Stimulated activated CD4-positive, alpha-beta T cell treated with anti-CD3 and anti-CD28 coated beads, TNF-alpha, amount 100 ng/mL, for 4 hours (primary cell): Measurements from ENCODE around the gene UNC93A.
"Not testable (repeated sequence)": the region's sequence is repeated elsewhere in the genome, so short reads cannot be mapped to it uniquely, and the experiment has no call there.

ENCODE experiments used
- DNase-seq, 3 experiments: peaks; one replicate each; pipeline ENCODE4 v3.0.0-alpha.2; 2020; ENCODE audit warnings: low read depth in 3 of 3

UNC93A gene

DNA sequence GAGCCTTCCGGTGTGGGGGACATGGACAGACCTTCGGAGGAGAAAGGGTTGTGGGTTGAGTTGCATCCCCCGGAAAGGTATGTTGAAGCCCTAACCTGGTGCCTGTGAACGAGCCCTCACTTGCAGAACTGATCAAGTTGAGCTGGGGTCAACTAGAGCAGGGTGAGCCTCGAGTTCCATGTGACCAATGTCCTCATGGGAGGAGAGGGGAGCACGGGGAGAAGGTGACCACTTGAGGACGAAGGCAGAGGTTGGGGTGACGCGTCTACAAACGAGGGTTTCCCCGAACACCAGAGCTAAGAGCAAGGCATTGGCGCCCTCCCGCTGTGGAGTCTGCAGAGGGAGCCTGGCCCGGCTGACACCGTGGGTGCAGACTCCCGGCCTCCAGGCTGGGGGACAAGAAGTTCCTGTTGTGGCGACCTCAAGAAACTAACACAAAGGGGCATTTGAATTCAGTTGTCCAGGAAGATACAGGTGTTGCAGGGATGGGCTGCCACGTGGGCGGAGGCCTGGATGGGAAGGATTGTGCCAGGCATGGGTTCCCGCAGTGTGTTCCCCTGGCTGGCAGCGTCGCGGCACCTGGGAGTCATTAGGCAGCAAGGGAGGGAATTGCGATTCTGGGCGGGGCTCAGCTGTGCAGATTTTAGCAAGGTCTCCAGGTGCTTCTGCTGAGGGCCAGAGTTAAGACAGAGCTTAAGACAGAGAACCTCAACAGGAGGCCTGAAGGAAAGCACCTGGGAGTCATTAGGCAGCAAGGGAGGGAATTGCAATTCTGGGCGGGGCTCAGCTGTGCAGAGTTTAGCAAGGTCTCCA lies 20.4 kb upstream of the UNC93A start:
- DNase-seq, result no peak

DNA sequence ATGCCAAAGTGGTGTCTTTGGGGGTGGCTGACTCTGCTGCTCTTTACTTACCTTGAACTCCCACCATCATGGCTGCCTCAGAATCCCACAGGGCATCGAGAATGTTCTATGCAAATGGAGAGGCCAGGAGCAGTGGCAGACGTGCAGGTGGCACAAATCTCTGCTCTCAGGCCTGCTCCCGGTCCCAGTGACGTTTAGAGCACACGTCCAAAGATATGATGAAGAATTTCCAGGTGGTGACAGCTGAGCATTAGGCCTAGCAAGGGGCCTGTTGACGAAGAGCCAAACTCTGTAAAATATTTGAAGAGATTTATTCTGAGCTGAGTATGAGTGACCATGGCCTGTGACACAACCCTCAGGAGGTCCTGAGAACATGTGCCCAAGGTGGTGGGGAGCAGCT lies 19.0 kb upstream of the UNC93A start:
- DNase-seq, result no peak

DNA sequence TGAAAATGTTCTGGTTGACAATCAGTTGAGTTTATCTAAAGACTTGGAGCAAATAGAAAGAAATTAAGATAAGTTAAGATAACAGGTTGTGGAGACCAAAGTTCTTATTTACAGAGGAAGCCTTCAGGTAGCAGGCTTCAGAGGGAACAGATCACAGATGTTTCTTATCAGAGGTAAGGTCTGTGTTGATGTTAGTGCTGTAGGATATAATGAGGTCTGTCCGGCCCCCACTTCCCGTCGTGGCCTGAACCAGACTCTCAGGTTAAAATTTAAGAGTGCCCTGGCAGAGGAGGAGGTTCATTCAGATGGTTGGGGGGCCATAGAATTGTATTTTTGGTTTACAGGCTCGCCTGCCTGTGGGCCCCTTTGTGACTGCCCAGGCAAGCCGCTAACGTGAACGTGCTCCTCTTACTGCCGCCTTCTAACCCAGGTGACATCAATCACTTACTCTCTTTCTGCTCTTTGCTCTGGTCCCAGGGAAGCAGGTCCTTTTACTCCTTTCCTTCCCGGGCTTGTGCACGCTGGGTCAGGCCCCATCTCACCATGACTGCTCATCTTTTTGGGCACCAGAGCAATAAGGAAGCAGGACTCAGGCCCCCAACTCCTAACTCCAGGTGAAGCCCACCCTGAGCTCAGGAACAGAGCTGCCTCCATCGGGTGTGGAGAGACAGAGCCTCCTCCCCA lies 18.3 kb upstream of the UNC93A start:
- no peak for DNase-seq

DNA sequence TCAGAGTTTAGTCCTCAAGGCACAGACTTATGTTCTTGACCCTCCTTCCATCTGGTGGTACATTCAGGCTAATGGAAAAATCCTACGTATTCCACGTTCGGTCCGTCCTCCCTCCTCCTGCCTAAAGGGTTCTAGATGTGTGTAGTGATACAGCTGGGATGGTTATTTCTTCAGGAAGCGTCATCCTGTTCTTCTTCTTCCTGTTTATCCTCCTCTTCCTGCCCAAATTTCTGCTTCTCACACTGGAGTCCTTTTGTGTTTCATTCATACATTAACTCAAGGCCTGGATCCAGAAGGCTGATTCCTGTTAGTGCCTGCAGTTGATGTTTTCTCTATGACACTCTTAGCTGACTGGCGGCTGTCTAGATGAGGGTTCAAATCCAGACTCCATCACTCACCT lies 16.8 kb upstream of the UNC93A start:
- DNase-seq, result no peak

DNA sequence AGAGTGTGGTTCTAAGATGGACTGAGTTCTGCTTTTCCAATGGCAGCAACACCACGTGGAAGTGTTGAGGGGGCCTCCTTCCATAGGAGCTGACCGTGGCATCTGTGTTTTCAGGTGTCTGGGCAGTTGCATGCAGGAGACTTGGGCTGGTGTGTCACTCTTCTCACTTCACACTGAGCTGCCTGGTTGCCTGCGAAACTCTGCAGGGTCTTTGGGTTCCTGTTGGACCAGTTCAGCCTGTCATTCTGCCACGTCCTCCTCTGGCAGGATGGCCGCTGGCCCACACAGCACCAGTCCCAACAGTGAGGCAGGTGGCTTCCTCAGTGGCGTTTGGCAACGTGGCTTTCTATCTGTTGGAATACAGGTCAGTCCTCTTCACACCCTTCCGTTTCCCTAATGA lies 16.1 kb upstream of the UNC93A start:
- no peak for DNase-seq

DNA sequence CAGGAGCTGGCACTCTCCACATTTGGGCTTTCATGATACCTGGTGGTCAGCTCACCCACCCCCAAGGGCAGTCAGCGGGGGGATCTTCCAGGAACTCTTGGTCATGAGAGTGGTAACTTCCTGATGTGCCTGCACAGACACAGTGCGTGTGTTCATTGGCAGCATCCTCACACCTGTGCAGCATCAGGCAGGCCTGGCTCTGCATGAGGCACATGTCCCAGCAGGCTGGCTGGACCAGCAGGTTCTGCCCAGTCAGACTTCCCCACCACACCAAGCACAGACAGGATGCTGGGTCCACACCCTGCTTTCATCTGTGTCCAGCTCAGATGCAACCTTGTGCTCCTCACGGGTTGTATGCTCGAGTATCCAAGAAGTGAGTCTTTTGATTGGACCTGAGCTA lies 15.7 kb upstream of the UNC93A start:
- no peak for DNase-seq

DNA sequence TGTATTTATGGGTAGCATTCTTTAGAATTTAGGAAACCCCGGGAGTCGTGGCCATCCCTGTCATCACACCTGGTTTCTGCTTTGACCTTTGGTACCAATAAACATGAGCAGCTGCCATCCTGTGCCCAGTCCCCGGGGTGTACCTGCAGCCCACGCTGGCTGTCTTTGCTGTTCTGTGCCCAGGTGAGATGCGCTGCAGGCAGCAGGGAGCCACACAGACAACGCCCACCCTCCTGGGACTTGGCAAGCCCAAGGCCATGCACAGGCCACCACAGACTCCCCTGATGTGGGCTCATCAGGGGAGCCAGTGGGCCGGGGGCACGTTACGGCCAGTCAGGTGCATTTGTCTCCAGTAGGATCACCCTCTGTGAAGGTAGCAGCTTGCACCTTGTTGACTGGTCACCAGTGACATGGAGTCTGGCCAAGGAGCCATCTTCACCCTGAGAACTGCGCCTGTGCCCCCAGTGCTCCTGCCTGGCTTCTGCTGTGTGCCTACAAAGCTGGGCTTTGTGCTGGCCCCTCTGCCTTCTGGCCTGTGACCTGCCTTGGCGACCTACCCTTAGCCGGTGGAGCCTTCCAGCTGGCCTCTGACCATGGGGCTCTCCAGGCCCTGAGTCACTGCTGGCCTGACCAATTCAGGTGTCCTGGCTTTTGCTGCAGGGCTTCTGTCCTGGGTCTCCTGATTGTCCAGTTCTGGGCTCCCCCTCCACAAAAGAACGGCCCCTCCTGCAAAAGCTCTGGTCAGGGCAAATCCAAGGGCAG lies 14.2 kb upstream of the UNC93A start:
- DNase-seq, result no peak

DNA sequence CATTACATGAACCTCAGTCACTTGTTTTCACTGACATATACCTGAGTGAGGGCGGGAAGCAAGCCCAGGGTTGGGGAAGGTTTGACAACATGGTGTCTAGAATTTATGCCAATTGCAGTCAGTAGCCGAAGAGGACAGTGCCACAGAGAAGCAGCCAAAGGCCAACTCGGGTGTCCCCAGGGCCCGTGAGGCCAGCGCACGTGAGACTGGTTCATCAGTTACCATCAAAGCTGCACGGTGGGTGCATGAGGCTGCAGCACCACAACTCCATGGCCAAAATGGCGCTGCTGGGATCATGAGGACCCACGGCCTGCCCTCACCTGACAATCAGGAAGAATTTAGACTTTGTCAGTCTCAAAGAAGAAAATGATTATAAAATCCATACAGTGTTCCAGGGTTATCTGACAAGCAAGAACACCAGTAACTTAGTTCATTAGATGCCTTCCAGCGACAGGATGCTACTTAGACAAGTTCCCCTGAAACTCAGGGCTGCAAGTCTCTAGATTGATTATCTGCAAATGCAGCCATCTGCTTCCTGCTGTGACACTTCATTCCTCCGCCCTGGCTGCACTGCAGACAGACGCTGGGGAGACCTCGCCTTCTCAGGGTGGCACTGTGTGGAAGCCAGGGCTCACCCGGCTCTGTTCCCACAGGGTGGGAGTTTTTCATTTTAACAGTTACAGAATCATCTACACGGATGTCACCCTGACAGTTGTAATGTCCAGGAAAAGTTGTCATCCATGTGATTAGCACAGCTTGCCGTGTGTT lies 12.8 kb upstream of the UNC93A start:
- not testable (repeated sequence) for DNase-seq

DNA sequence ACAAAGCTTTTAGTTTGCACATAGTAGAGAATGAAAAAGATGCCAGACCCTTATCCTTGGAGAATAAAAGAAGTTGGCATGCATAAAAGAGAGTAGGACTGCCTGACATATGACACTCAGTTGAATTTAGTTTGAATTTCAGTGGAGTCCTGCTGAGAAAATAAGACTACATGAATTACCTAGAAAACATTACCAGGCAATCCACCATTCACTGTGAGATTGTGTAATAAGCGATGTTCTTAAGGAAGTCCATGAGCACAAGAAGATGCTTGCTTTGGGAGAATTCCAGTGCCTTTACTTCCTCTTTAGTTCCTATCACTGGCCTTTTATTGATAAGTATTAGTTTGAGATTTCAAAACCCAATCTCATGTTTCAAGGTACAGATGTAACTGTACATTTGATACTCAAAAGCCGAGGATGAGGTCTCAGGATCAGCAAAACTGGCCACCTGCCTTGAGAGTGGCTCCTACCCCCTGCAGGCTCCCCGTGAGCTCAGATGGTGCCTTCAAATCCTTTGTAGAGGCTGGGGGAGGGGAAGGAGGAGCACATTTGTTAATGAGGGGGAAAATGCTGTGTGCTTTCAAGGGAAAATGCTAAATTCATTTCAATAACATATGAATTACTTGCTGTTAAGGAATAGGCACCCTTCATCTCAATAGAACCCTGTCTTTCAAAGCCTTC lies 11.2 kb upstream of the UNC93A start:
- DNase-seq, result no peak

DNA sequence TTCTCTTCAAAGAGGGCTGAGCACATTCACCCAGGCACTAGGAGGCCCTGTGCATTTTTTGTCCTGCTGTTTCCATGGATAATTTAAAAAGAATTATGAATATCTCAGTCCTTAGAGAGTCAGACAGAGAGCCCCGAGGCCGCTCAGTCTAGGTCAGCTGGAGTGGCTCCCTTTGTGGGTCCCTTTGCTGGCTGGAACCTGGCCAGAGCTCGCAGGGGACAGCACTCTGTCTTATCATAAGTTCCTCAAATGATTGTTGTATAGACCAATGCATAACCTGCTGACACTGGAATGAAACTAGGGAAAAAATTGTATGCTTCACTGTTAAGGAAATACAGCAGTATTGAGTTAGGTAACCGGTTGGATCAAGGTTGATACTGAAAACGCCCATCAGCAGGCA lies 10.6 kb upstream of the UNC93A start:
- not testable (repeated sequence) for DNase-seq

DNA sequence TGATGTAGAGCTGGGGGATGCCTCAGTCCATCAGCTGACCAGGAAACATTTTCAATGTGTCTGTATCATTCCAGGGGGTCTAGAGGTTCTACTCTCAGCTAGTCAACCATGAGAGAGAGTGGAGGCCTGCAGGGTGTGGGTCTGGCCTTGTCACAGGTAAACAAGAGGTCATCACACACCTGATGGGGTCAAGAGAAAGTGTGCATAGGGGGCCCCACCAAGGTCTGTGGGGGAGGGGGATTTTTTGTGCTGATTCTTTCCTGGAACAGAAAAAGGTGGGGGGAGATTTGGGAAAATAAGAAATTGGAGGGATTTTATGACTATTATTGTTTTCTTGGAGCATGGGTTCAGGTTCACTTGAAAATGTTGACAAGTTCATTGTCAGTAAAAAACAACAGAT lies 8.9 kb upstream of the UNC93A start:
- no peak for DNase-seq

DNA sequence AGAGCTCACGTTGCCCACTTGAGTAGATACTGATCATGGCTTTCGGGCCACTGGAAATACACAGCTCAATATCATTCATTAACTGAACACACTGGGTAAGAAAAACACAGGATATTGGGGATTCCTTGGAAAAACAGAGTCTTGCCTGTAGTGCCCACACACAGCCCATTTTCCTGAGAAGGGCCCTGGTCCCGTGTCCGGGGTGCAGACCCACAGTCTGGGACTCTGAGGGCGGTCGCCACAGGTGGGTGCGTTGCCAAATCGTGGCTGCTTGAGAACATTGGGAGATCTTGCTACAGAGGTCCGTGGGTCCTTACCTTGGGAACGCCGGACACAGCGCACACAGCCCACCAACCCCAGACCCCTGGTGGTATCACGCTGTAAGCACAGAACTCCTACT lies 6.5 kb upstream of the UNC93A start:
- DNase-seq, result not testable (repeated sequence)

DNA sequence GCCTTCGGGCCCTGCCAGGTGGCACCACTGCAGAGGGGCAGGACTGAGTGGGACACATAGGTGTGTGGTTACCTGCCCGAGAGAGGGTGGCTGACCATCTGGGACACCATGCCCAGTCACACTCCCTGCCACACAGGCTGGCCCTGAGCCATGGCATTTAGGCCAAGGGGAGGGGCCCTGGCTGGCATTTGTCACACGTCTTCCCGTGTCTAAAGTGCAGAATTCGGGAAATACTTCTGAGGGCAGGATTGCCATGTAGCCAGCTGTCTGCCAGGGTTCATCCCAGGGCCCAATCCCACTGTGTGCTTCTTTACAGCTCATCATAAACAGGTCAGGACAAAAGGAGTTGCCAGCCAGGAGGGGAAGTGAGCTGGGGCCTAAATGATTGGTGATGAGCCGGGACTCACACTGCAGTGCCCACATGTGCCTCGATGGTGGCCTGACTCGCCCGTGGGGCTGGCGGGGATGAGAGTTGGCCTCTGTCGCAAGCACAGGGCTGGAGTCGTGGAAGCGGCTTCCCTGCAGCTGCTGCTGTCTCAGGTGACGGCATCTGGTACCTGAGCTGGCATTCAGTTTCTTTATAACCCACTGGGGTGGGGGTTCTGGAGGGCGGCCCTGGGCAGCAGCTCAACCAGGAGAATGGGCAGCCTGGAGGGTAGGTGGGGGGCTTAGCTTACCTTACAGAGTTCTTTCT lies 5.9 kb upstream of the UNC93A start:
- DNase-seq, result no peak

DNA sequence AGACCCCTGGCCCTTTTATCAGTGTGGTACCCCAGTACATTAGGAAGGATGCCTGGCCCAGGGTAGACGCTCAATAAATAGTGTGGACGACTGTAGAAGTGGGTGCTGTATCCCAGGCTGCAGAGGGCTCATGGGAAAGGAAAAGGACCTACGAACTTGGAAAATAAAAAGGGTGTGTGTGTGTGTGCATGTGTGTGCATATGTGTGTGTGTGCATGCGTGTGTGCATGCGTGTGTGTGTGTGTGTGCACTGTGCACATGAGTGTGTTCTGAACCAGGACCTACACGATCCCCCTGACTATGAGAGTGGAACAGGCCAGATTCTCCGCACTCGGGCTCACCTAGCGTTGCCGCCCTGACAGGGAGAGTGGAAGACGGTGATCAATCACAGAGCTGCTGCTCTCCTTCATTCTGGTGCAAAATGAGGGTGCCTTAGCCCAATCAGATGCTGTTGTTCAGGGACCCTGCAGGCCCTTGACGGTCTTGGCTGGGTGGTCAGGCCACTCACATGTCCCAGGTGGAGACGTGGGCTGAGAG lies 3.5 kb upstream of the UNC93A start:
- no peak for DNase-seq

DNA sequence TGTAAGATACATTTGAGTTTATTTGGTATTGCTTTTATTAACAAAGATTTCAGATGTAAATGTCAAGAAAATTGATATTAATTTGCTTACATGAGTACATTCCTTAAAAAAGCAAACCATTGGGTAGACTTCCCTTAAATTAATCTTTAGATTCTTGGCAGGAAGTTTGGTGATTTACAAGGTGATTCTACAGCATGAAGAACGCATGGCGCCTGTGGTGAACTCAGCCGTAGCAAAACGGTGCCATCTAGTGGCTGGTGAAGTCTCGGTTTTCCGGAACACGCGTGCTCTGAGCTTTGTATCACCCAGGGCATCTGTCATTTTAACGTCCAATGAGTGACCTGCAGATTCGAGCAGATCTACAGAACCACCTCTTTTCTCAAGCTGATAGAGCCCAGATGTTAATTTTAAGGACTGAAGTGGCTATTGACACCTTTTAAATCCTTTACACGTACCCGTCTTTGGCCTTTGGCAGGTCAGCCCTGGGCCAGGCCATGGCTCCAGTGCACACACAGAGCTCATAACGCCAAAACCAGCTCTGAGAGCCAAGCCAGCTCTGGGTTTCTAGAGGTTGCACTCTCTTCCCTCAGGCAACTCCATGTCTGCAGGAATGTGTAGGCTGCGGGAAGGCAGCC lies 2.4 kb upstream of the UNC93A start:
- DNase-seq, result not testable (repeated sequence)

DNA sequence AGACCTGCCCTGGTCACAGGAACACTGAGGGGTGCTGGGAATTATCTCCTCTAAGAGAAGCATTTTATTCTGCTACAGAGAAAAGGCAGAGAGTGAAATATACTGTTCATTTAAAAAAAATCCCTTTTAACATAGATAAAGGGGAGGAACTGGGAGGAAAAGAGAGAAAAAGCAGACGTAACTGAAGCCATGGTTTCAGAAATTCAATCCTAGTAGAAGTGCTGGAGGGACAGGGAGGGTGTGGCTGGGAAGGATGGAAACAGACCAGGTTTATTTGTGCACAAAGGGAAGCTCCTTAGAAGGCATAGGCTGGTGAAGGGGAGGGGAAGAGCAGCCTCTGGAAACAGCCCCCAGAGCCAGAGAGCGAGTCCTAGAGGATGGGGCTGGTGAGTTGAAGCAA lies 1.8 kb upstream of the UNC93A start:
- not testable (repeated sequence) for DNase-seq

DNA sequence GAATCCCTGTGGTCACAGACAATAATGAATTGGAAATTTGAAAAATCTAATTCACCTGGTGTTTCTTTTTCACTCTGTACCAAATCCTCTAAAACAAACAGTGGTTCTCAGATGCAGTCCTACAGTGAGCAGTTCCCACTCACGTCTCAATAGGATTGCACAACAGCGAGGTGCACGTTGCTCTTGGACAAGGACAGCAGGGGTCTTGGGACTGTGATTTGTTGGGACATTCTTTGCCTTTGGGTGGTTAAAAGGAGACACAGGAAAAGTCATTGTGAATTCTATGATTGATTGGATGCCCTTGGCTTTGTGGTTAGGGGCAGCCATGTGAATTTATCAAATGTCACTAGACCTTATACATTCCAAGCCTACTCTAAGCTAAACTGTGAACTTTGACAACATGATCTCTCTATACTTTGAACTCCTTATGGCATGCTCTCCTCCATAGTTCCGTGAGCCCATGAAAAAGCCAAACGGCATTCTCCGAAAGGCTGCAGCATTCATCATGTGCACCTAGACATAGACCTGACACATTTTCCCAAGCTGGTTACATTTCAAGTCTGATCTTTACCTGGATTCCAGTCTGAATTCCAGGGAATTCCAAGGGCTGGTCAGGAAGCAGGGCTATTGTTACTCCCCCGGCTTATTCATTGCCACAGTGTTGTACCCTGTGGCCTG lies 647 bp downstream of the UNC93A start:
- DNase-seq, result no peak

DNA sequence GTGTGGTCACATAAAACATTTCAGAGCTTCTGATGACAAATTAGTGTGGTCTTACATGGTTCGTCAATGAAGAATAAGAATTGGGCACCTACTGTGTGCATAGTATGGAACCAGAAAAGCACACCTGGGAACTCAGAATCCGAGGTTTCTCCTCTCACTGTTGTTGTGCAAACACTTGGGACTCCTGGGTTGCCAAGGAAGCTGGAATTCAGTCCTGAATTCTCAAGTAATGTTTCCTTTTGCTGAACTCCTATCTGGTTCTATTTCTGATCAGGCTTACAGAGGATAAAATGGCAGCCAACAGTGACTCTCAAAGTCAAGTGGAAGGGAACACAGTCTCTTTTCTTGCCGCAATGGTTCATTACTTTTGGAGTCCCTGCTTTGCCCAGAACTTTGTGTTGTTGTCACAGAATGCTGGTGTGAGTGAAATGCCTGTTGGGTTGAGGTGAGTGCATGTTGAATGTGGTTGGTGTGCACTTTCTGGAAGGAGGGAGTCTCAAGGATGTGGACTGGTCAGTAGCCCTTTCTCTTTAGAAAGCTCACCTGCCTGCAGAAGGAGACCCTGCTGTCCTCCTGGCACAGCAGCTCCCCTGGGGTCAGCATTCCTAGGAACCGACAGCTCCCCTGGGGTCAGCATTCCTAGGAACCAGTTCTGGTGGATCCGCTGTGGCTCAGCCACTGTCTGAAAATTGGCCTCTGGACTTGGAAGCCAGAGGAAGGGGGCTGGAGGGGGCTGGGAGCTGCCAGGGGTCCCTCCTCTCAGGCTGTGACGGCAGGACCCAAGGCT lies 1.4 kb downstream of the UNC93A start:
- no peak for DNase-seq
